ENCODE results near the gene SERPIND1.

The SERPIND1 gene

DNA sequence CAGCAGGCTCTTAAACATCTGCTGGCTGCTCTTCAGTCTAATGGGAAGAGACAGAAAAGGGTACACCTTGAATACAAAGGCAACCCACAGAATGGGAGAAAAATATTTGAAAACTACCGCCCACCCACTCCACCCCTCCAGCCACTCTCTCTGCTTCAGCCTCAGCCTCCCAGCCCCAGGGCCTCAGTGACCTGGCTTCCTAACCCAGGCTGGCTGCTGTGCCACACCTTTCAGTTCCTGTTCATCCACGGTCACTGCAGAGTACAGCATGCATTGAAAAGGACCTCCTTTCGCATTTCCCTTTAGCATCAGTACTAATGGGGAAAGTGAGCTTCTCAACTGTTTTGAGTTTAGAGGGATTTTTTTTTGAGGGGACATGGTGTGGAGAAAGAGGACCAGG is 28.8 kb upstream of the SERPIND1 start:
- no peak for TF ChIP-seq EZH2phosphoT487 (IDR thresholded peaks at IDR 0.05; ENCODE audit: borderline replicate concordance, low read length)
- TF ChIP-seq, protein P1, sequence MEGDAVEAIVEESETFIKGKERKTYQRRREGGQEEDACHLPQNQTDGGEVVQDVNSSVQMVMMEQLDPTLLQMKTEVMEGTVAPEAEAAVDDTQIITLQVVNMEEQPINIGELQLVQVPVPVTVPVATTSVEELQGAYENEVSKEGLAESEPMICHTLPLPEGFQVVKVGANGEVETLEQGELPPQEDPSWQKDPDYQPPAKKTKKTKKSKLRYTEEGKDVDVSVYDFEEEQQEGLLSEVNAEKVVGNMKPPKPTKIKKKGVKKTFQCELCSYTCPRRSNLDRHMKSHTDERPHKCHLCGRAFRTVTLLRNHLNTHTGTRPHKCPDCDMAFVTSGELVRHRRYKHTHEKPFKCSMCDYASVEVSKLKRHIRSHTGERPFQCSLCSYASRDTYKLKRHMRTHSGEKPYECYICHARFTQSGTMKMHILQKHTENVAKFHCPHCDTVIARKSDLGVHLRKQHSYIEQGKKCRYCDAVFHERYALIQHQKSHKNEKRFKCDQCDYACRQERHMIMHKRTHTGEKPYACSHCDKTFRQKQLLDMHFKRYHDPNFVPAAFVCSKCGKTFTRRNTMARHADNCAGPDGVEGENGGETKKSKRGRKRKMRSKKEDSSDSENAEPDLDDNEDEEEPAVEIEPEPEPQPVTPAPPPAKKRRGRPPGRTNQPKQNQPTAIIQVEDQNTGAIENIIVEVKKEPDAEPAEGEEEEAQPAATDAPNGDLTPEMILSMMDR (IDR thresholded peaks at IDR 0.05; ENCODE audit: low read depth, low read length, poor library complexity, severe bottlenecking), result no peak
- H3K36me3 ChIP-seq (ENCODE audit: control insufficient read depth, low read length), result peaks cover 60% of the 10 kb centered on the region

DNA sequence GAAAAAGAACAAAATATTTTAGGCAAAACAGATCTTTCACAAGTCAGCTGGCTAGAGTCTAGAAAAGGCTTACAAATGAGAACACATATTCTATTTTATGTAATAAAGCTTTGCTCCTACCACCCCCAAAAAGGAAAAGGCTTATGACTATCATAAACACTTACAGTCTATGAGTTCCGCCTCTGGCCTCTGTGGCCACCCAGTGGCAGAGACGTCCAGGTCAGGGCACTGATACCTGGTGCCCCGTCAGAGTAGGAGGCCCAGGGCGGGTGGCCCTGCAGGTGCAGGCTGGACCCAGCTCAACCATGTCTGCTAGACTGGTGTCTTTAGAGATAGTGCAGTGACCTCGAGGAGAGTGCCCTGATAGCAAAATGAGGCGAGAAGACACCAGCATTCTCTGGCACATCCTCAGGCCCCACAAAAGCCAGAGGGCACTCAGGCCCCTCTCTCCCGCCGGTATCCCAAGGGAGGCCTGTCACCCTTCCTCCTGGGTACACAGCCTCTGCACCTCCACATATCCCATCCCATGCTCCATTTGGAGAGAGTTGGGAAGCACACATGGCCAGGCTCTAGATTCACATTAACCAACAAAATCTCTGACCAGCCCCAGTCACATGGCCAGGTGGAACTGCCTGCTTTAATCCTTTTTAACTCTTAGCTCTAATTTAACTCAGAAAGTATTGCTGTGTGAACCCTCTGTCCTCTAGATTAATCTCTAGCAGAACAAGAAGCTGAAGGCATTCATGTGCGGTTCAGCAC is 27.3 kb upstream of the SERPIND1 start:
- peaks cover 52% of the 10 kb centered on the region for H3K36me3 ChIP-seq (ENCODE audit: control insufficient read depth, low read length)

More for the DNA sequence above, 28.8 kb upstream of the SERPIND1 start:
- Histone ChIP-seq H4K20me1 (ENCODE audit: control insufficient read depth, insufficient read depth, low read depth, low read length) (no peaks in the 10 kb centered on the region), H3K27me3 (ENCODE audit: control insufficient read depth, low read length) (no peaks in the 10 kb centered on the region), H3K27ac (ENCODE audit: low read depth, low read length) (no peak overlapping the region), H3K4me2 (ENCODE audit: low read length) (no peak overlapping the region), H3K4me3 (ENCODE audit: low read length) (no peak overlapping the region), H3F3A (ENCODE audit: control insufficient read depth, insufficient read depth) (no peaks in the 10 kb centered on the region), H3K79me2 (ENCODE audit: control insufficient read depth, low read length) (no peaks in the 10 kb centered on the region), H3K9me3 (ENCODE audit: control insufficient read depth, insufficient read depth, low read length) (no peaks in the 10 kb centered on the region), H3K4me1 (ENCODE audit: control insufficient read depth, low read length) (peaks cover 11% of the 10 kb centered on the region), H3K9me2 (replicated peaks; ENCODE audit: control insufficient read depth, low read length) (no peaks in the 10 kb centered on the region)

GRCh38 chr22:20747223-20747622 is 26.7 kb upstream of the SERPIND1 start:
- Histone ChIP-seq H3K79me2 (ENCODE audit: control insufficient read depth, low read length) (no peaks in the 10 kb centered on the region), H3K9me2 (replicated peaks; ENCODE audit: control insufficient read depth, low read length) (no peaks in the 10 kb centered on the region), H3K4me3 (ENCODE audit: low read length) (no peak overlapping the region), H3K9me3 (ENCODE audit: control insufficient read depth, insufficient read depth, low read length) (no peaks in the 10 kb centered on the region), H3K27me3 (ENCODE audit: control insufficient read depth, low read length) (no peaks in the 10 kb centered on the region), H3K4me2 (ENCODE audit: low read length) (no peak overlapping the region), H3F3A (ENCODE audit: control insufficient read depth, insufficient read depth) (no peaks in the 10 kb centered on the region), H3K27ac (ENCODE audit: low read depth, low read length) (no peak overlapping the region), H3K4me1 (ENCODE audit: control insufficient read depth, low read length) (peaks cover 11% of the 10 kb centered on the region), H4K20me1 (ENCODE audit: control insufficient read depth, insufficient read depth, low read depth, low read length) (no peaks in the 10 kb centered on the region), H3K36me3 (ENCODE audit: control insufficient read depth, low read length) (peaks cover 54% of the 10 kb centered on the region)
- TF ChIP-seq EZH2phosphoT487 (IDR thresholded peaks at IDR 0.05; ENCODE audit: borderline replicate concordance, low read length), result no peak
- TF ChIP-seq, protein P1 (IDR thresholded peaks at IDR 0.05; ENCODE audit: low read depth, low read length, poor library complexity, severe bottlenecking), result no peak

More for the DNA sequence above, 27.3 kb upstream of the SERPIND1 start:
- Histone ChIP-seq H4K20me1 (ENCODE audit: control insufficient read depth, insufficient read depth, low read depth, low read length) (no peaks in the 10 kb centered on the region), H3K27ac (ENCODE audit: low read depth, low read length) (no peak overlapping the region), H3K4me2 (ENCODE audit: low read length) (no peak overlapping the region), H3K9me3 (ENCODE audit: control insufficient read depth, insufficient read depth, low read length) (no peaks in the 10 kb centered on the region), H3K79me2 (ENCODE audit: control insufficient read depth, low read length) (no peaks in the 10 kb centered on the region), H3K4me3 (ENCODE audit: low read length) (no peak overlapping the region), H3K9me2 (replicated peaks; ENCODE audit: control insufficient read depth, low read length) (no peaks in the 10 kb centered on the region), H3K27me3 (ENCODE audit: control insufficient read depth, low read length) (no peaks in the 10 kb centered on the region), H3F3A (ENCODE audit: control insufficient read depth, insufficient read depth) (no peaks in the 10 kb centered on the region), H3K4me1 (ENCODE audit: control insufficient read depth, low read length) (peaks cover 11% of the 10 kb centered on the region)
- no peak for TF ChIP-seq EZH2phosphoT487 (IDR thresholded peaks at IDR 0.05; ENCODE audit: borderline replicate concordance, low read length)
- TF ChIP-seq, protein P1 (IDR thresholded peaks at IDR 0.05; ENCODE audit: low read depth, low read length, poor library complexity, severe bottlenecking), result no peak

All from DOHH2 (cell line).